ENCODE data around the gene SHE.

Gene SHE

DNA sequence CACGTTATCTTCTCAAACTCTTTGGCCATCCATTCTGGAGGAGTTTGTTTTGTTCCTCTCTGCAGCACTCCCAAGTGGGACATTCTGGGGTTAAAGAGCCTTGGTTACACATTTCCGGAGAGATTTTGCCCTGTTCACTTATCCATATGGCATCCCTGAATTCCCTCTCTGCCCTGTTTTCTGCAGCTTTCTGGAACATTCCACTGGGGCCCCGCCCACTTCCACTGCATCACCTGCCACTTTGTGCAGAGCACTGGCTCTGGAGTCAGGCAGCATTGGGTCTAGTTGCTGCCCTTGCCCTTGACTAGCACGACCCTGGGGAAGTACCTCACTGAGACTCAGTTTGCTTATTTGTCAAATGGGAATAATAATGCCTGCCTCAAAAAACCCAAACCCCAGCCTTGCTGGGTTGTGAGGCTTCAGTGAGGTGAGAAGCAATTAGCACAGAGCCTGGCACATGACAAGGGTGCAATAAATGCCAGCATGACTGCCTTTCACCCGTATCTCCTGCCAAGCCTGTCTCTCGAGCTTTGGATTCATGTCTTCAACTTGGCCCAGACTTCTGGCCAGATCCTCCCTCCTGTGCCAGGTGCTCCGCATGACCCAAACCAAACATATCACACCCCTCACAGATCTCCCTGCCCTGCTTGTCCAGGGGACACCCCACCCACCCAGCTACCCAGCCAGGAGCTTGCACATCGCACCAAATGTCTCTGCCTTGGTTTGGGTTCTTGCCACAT lies 58.8 kb downstream of the SHE start:
- DNase-seq, result no peak

DNA sequence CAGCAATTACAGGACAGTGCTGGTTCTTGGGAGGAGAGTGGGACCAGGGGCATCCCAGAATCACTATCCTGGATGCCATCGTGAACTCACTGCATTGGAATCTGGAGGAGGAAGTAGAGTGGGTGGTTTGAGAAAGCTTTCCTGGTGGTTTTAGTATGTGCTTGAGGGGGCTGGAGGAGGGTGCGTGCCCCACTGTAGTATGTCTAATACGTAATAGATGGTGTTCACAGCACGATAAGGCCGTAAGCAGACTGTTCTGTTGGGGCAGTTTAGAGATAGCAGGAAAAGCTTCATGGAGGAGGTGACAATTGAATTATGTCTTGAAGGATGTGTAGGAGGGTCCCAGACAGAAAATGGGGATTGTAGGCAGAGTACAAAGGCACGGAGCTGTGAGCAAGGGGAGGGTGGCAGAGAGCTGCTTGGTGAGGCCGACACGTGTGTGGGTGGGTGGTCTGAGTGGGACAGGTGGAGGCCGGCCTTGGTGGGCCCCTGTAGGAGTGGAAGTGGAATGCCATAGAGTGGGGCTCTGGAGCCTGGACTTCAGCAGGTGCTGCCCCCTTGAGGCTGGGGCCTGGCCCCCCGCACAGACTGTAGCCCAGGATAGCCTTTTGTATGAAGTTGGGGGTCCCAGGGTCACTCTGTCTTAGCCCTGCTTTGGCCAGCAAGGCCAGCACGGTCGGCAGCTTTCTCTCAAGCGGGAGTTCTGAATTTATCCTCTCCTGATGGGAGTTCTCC lies 60.0 kb downstream of the SHE start:
- no peak for DNase-seq

DNA sequence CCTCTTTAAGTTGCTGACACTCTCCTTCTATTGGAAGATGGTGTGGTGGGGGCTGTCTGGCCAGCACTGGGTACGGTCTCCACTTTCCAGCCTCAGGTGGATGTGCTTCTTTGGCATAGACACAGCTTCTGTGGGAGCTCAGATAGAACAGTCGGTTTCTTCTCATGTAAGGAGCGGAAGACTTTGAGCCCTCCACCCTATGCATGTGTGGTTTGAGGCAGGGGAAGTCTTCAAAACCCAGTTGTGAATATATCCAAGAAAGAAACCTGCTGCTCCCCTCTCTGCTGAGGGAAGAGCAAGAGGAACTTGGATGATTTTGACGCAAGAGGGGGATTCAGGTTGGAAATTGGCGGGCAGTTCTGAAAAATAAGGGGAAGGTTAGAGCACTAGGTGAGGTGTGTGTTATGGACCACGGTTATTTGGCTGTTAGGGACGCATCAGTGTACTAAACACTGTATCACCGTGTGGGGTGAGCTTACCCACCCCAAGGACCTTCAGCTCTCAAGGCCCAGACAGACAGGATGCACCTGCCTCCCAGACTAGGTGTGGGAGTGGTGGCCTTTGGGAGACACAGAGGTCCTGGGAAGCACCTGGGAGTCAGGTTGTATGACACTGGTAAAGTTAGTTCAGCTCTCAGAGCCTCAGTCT lies 60.8 kb downstream of the SHE start:
- no peak for DNase-seq

DNA sequence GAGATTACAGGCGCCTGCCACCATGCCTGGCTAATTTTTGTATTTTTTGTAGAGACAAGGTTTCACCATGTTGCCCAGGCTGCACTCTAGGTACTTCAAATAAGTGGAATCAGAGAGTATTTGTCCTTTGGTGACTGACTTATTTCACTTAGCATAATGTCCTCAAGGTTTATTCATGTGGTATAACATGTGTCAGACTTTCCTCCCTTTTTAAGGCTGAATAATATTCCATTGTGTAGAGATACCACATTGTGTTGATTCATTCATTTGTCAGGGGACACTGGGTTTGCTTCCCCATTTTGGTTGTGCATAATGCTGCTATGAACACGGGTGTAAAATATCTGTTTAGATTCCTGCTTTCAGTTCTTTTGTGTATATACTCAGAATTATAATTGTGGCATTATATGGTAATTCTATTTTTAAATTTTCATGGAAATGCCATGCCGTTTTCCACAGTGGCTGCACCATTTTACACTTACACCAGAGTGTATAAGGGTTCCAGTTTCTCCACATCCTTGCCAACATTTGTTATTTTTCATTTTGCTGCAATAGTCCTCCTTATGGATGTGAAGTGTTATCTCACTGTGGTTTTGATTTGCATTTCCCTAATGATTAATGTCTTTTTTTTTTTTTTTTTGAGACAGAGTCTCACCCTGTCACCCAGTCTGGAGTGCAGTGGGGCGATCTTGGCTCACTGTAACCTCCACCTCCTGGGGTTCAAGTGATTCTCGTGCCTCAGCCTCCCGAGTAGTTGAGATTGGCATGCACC lies 62.0 kb downstream of the SHE start:
- no peak for DNase-seq

DNA sequence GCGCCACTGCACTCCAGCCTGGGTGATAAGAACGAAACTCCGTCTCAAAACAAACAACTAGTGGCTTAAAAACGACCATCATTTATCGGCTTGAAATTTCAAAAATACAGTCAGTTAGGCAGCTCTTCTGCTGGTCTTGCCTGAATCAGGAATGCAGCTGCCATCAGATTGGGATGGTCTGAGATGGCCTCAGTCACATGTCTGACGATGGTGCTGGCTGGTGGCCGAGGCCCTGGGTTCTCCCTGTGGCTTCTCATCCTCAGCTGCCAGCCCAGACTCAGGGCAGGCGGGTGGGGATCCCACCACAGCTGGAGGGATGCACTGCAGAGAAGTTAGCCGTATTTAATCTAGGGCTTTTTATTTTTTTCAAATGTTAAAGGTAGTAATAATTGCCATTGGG lies 65.8 kb downstream of the SHE start:
- DNase-seq, result no peak

DNA sequence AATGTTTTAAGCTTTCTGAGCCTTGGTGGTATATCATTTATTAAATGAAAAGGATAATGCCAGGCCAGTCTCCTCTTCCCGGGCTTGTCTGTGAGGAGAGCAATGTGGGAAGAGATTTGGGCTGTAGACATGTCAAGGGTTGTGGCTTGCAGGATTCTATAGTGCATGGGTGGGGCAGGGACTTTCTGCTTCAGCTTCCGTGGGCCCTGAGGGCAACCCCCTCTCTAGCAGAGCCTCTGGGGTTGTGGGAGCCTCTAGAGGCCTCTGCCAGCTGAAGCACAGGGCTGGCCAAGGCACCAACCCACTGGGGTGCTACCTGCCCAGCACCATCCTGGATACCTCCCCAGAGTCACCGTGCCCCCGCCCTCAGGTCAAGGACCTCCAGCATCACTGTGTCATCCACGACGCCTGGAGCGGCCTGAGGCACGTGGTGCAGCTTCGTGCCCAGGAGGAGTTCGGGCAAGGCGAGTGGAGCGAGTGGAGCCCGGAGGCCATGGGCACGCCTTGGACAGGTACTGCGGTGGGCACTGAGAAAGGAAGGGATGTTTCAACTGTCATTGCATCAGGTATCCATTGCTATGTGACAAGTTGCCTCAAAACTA lies 66.5 kb downstream of the SHE start:
- DNase-seq, result no peak

DNA sequence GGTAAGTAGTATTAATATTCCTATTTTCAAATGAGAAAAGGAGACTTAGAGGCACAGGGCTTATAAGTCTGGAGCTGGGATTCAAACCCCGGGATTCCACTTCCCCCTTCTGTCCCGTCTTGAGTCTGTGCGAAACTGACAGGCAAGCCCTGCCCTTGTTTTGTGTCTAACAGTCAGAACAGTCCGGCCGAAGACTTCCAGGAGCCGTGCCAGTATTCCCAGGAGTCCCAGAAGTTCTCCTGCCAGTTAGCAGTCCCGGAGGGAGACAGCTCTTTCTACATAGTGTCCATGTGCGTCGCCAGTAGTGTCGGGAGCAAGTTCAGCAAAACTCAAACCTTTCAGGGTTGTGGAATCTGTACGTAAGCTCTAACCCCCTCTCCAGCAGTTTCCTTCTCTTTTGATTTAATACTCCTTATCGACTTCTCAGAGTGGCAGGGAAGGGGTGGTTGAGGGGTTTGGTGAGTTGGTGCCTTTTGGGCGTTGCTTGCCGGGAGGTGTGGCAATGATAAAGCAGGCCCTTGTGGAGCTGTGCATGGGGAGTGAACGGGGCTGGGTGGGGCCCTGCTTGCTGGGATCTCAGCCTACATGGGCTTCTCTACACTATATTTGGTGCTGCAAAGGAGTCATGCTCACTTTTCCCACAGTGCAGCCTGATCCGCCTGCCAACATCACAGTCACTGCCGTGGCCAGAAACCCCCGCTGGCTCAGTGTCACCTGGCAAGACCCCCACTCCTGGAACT lies 67.7 kb downstream of the SHE start:
- DNase-seq, result peak; percentile 60

DNA sequence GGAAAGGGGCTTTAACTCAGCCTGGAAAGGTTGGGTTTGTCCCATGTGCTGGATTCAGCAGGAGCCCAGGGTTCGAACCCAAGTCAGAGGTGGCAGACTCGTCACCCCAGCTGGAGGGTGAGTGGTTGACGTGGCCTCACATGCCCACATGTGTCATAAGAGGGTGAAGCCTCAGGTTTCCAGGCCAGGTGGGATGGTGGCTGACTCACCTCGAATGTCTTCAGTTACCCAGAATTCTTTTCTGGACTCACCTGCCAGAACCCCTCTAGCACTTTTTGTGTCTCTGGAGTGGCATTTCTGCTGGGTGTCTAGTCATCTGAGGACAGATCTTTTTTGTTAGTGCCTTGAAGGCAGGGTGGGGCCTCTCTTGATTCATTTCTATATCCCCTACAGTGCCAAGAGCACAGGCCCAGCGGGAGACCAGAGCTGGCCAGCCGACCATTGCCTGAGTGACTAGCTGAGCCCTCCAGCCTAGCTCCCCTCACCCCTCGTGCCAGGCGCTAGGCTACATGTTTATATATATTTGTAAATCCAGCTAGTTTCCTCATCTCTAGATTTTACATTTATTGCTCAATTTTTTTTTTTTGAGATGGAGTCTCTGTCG lies 68.9 kb downstream of the SHE start:
- DNase-seq, result no peak

DNA sequence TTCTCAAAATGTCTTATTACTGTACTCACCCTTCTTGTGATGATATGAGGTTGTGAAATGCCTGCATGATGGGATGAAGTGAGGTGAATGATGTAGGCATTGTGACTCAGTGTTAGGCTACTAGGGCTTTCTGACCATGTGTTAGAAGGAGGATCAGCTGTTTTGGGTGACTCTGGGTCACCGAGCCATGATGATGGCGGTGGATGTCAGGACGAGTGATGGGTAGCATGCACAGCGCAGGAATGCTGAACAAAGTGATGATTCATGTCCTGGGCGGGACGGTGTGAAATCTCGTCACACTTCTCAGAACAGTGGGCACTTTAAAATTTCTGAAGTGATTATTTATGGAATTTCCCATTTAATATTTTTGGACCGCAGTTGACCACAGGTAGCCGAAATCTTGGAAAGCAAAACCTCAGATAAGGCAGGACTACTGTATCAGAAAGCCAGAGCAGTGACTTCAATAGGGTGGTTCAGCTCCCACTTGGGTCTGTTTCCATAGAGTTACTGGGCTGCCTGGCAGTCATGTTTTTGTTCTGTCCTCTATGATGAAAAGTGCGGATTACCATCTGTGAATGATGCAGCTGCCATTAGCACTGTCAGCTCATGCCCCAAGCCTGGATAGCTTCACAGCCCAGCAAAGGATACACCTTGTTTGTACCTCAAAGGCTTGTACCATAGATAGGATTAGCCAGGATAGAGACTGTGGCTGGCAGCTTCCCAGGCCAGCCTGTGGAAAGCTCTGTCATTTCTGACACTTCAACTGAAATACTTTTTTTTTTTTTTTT lies 70.4 kb downstream of the SHE start:
- no peak for DNase-seq

DNA sequence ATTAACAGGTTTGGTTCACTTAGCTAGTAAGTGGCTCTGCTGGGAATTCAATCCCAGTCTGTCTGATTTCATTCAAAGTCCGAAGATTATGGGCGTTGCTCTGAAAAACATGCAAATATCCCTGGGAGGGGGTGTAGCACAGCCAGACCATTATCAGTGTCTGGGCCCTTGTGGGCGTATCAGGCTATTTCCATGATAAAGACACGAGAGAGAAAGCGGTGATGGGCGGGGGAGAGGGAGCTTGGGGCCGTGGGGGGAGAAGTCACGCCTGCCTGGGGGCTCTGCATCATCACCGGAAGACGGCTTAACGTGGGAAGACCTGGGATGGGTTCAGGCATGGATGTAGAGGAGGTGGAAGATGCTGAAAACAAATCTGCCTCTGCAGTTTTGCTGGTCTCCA lies 71.3 kb downstream of the SHE start:
- no peak for DNase-seq

DNA sequence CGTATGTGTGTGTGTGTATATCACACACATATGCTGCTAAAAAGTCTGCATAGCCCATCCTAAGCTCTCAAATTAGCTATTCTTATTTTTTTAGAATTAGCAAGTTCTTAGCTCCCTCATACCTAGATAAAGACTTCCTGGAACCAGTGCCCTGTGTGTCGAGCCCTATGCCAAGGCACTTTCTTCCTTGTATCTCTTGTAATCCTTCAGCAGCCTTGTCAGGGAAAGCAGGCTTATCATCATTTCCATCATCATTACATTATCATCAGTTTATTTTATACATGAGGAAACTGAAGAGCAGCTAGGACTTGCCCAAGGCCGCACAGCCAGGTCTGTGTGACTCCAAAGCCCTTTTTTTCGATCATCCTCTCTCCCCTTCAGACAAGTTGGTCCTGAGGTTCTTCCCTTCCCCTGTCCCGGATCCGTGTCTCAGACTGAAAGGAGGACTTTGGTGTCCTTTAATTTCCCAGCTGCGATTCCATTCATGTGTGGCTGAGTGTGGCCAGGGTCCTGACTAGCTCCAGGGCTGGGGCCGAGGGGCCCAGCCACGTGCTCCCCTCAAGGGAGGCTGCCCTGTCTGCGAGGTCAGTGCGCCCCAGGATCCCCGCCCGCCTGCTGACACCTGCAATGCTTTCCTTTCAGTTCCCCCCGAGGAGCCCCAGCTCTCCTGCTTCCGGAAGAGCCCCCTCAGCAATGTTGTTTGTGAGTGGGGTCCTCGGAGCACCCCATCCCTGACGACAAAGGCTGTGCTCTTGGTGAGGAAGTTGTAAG lies 72.2 kb downstream of the SHE start:
- no peak for DNase-seq

Measured in right hindlimb (tissue), 1 donor.